GM19397 (cell line): ENCODE measurements around the gene RAB4B.
A peak's percentile ranks its signal among the peaks of the same experiment; 100 is the strongest.
"Not testable (repeated sequence)": the region's sequence is repeated elsewhere in the genome, so short reads cannot be mapped to it uniquely, and the experiment has no call there.

Experiments
- ATAC-seq: cut with Tn5 transposase; IDR thresholded peaks from one replicate; pipeline ENCODE4 v1.9.1; 2021; ENCODE audit warnings: mild to moderate bottlenecking, moderate library complexity; ENCODE audit not compliant: unreplicated experiment

Gene RAB4B

GRCh38 chr19:40777937-40778705 lies at the start of gene RAB4B:
RAB4B (plus strand) TSS chr19:40778247; CDS start chr19:40778376, 129 bp downstream.
- peak; percentile 65 for ATAC-seq

DNA sequence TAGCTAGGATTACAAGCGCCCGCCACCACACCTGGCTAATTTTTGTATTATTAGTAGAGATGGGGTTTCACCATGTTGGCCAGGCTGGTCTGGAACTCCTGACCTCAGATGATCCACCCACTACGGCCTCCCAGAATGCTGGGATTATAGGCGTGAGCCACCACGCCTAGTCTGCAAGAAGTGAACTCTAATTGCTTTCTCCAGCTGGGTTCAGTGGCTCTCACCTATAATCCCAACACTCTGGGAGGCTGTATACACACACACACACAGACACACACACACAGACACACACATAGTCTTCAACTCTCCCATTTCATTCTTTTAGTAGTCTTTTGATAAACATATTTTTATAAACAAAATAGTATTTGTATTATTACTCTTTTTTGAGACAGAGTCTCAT lies 48.0 kb upstream of the RAB4B start:
- ATAC-seq = not testable (repeated sequence)

GRCh38 chr19:40732304-40732703 lies 45.7 kb upstream of the RAB4B start:
- ATAC-seq = not testable (repeated sequence)

GRCh38 chr19:40733149-40733548 lies 44.9 kb upstream of the RAB4B start:
- ATAC-seq = no peak

- no peak for ATAC-seq
These were observed 42.9 kb upstream of the RAB4B start for GRCh38 chr19:40735013-40735771.

- no peak for ATAC-seq
These were observed 41.4 kb upstream of the RAB4B start for GRCh38 chr19:40736661-40737060.

DNA sequence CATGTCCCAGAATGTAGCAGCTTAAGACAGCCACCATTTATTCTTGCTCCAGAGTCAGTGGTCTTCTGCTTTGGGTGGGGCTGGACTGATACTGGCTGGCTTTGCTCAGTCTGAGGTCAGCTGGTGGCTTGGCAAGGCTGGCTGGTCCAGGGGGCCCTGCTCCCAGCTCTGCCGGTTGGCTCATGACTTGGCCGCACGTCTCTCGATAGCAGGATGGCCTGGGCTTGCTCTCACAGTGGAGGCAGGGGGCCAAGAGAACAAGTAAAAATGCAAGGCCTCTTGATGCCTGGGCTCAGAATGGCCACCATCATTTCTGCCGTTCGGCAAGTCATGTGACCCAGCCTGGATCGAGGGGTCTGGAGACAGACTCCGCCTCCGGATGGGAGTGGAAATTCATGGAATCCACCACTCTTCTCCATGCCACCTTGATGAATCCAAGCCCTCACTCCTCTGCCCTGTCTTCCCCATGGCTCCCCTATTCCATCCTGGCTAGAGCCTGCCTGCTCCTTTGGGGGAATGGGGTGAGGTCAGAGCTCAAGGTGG lies 40.9 kb upstream of the RAB4B start:
- no peak for ATAC-seq

DNA sequence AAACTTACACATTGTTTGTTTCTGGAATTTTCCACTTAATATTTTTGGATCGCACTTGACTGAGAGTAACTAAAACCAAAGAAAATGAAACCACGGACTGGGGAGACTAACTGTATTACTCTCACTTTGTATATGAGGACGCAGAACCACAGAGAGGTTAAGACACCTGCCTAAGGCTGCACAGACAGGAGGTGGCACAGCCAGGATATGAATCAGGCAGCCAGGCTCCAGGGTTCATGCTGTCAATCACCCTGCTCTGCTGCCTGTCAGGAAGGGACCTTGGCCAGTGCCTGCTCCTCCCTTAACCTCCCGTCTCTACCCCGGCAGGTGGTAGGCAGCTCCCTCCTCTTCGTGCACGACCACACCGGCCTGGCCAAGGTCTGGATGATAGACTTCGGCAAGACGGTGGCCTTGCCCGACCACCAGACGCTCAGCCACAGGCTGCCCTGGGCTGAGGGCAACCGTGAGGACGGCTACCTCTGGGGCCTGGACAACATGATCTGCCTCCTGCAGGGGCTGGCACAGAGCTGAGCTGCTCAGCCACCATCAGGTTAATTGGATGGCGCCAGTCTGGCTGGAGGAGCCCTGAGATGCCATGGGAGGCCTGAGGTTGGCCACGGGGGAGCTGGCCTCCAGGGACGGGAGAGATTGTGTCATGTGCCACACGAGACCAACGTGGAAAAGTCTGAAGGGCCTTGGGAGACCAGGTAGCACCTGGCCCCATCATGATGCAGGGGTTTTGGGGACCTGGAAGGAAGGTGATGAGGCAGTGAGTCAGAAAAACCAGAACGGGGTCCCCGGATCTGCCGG lies 38.8 kb upstream of the RAB4B start:
- ATAC-seq = no peak

- no peak for ATAC-seq
These were observed 38.0 kb upstream of the RAB4B start for GRCh38 chr19:40739871-40740703.

- ATAC-seq = no peak
These were observed 37.3 kb upstream of the RAB4B start for GRCh38 chr19:40740747-40741146.

DNA sequence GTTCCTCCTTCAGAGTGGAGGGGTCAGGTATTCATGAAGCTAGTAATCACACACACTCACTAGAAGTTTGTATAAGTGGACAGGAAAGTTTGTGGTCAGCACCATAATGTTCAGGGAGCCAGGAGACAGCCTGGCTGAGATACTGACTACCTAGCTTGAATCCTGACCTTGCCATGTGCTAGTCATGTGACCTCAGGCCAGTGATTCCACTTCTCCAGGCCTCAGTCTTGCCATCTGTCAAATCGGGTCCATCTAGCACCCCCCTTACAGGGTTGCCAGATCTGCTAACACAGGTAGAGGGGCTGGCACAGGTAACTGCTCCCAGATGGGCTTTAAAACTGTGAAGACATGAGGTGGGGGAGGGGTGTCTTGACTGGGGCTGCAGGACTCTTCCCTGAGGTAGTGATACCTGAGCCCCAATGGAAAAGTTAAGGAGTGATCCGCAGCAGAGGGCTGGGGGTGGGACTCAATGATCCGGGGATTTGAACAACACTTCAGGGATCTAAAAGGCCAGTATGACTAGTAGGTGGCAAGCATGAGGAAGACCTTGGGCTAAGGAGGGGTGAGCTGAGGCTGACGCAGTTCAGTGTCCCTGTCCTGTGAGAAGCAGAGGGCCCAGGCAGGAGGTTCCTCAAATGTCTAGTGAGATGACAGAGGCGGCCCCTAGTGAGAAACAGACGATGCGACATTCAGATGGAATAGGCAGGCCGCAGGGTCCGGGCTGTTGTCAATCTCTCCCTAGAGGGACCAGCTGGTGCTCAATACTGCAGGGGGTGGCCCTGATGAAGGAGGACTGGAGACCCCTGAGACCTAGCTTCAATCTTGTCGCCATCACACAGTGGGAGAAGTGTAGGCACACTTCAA lies 36.3 kb upstream of the RAB4B start:
- ATAC-seq = no peak

DNA sequence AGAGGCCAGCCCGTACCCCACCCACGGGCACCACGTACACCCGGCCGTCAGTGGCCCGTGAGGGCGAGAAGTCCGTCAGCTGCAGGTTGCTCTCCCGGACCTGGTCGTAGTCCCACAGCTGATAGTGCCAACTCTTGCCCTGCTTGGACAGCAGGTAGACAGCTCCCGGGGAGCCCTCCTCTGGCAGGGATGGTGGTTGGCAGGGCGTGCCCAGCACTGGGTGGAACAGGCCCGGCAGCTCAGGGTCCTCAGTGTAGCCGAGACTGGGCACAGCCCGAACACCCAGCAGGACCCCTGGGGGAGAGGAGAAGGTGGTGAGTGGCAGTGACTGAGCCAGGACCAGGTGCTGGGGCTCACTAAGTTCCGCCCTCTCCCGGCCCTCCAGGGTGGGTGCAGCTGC lies 35.6 kb upstream of the RAB4B start:
- ATAC-seq = no peak

- no peak for ATAC-seq
These were observed 35.2 kb upstream of the RAB4B start for GRCh38 chr19:40742886-40743285.

- no peak for ATAC-seq
These were observed 34.1 kb upstream of the RAB4B start for GRCh38 chr19:40743926-40744325.

- no peak for ATAC-seq
These were observed 33.3 kb upstream of the RAB4B start for GRCh38 chr19:40744554-40745401.

GRCh38 chr19:40745402-40745780 lies 32.7 kb upstream of the RAB4B start:
- ATAC-seq = no peak

GRCh38 chr19:40747536-40747935 lies 30.5 kb upstream of the RAB4B start:
- ATAC-seq = no peak

DNA sequence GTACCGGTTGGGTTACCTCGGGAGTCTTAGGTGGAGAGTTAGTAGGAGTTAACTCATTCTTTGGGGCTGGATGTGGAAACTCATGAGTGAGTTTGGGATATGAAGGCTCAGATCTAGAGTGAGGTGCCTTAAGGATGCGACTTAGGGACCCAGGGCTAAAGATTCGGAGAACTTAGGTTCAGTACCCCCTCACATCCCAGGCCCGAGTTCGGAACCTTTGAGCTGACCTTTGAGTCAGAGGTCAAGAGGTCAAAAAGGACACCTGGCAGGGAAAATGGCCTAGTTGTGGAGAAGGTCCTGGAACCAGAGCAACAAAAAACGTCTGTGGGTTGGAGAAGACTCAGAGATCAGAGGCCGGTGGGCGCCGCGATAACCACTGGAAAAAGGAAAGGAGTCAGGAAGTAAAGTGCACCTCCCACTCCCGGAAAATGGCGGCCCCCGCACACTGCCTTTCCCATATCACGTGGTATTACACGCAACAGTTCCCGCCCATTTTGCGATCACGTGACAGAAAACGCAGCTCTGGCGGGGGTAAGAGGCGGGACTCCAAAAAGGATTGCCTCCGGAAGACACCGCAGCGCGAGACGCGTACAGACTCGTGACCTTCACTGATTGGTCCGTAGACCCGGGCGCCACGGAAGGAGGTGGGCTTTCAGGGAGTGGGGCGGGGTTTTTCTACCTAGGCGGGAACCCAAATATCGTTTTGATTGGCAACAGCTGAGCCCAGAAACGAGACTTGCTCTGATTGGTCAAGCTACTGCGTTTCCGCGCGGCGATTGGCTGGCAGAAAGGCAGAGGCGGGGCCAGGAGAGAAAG lies 27.8 kb upstream of the RAB4B start, which contains the start of gene ACTMAP:
Gene ACTMAP, minus strand, starts transcription at position 420 of the 816 bp plus-strand sequence. CDS start 674 bp downstream, outside the sequence.
- ATAC-seq = peak; percentile 84
